GM23338 (cell line): ENCODE data around the gene ZBTB7C.

Source experiments
- JUNB ChIP-seq: IDR thresholded peaks from one replicate; pipeline ENCODE4 v1.6.1; 2016; ENCODE audit warnings: antibody characterized with exemption; ENCODE audit not compliant: unreplicated experiment
- POLR2AphosphoS5 ChIP-seq: IDR thresholded peaks from 2 replicates; pipeline ENCODE4 v1.6.1; 2016; ENCODE audit warnings: antibody characterized with exemption, low read depth
- STAT1 ChIP-seq: IDR thresholded peaks from one replicate; pipeline ENCODE4 v1.6.1; 2016; ENCODE audit warnings: antibody characterized with exemption; ENCODE audit not compliant: unreplicated experiment
- TF ChIP-seq, protein P1 (sequence below), 2 experiments: fragments of 200-600 bp in 1 of 2; sonication (generic) in 1 of 2; conservative IDR thresholded peaks; 2 replicates each; pipeline versions ENCODE4 v1.5.1 to v1.6.1; 2016 to 2017; ENCODE audit warnings: antibody characterized with exemption in 2 of 2, low read depth in 2 of 2, mild to moderate bottlenecking in 2 of 2, moderate library complexity in 1 of 2

DNA sequence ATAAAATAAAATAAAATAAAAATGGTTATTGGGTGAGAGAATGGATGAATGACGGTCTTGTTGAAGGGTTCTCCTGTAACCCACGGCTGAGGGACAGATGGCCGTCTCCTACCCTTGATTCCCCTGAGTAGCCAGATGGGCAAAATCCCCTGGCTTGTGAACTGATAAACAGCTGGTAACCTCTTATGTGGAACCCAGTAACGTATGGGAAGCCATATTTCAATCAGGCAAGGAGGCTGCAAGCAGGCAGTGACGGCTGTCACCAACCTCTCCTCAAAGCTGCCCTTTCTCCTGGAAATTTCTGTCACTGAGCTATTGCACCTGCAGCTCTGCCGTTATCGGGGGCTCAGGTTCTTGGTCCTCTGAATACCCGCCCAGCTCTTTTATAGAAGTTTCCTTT is 313.5 kb downstream of the ZBTB7C start:
- no peak for TF ChIP-seq POLR2AphosphoS5
- no peak for TF ChIP-seq JUNB
- TF ChIP-seq, protein P1, sequence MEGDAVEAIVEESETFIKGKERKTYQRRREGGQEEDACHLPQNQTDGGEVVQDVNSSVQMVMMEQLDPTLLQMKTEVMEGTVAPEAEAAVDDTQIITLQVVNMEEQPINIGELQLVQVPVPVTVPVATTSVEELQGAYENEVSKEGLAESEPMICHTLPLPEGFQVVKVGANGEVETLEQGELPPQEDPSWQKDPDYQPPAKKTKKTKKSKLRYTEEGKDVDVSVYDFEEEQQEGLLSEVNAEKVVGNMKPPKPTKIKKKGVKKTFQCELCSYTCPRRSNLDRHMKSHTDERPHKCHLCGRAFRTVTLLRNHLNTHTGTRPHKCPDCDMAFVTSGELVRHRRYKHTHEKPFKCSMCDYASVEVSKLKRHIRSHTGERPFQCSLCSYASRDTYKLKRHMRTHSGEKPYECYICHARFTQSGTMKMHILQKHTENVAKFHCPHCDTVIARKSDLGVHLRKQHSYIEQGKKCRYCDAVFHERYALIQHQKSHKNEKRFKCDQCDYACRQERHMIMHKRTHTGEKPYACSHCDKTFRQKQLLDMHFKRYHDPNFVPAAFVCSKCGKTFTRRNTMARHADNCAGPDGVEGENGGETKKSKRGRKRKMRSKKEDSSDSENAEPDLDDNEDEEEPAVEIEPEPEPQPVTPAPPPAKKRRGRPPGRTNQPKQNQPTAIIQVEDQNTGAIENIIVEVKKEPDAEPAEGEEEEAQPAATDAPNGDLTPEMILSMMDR (conservative IDR thresholded peaks at IDR 0.05; ENCODE audit: low read depth in 2 of 2) = no peak
- no peak for TF ChIP-seq STAT1
